SK-N-SH (cell line): ENCODE data around the gene VPS35L. TPM values are rescaled to one million over a fixed set of nuclear protein-coding genes. Genes with fewer than 3 reads are reported as not detected.

Source experiments
- CTCF ChIA-PET: fragments of 300-600, 350-600 bp; formaldehyde crosslinking; extraction: SDS; loops from one replicate; lab custom pipeline; 2021; lab: Yijun Ruan, JAX
- POLR2A ChIA-PET: fragments of 350-600 bp; sonication (Branson Sonifier 250); formaldehyde crosslinking; extraction: SDS; loops from one replicate; lab custom pipeline; 2020; ENCODE audit warnings: antibody characterized with exemption, inconsistent platforms; lab: Yijun Ruan, JAX
- DNase-seq: peaks from one replicate; pipeline ENCODE4 v3.0.0; 2012
- H2AFZ ChIP-seq: fragments of 200-600 bp; sonication (generic); 2 replicates; pipeline ENCODE4 v1.8.1; 2016; ENCODE audit warnings: antibody characterized with exemption, mild to moderate bottlenecking, low read depth
- H3F3A ChIP-seq: fragments of 200-600 bp; sonication (generic); replicated peaks from 2 replicates; pipeline ENCODE3; 2016; ENCODE audit warnings: antibody characterized with exemption, mild to moderate bottlenecking; ENCODE audit not compliant: insufficient read depth
- H3K27ac ChIP-seq, 2 experiments: fragments of 200-500 bp in 1 of 2; fragments of 200-600 bp in 1 of 2; sonication (Bioruptor generic) in 1 of 2; sonication (generic), shearing (Covaris generic) in 1 of 2; 2 replicates each; pipeline versions ENCODE4 v1.5.1 to v1.6.1; 2014 to 2016; ENCODE audit warnings: low read depth in 2 of 2, inconsistent platforms in 1 of 2, low read length in 1 of 2, mild to moderate bottlenecking in 1 of 2, mixed read lengths in 1 of 2
- H3K27me3 ChIP-seq: fragments of 200-600 bp; sonication (generic), shearing (Covaris generic); 2 replicates; pipeline ENCODE4 v1.6.1; 2016; ENCODE audit warnings: mixed run types; ENCODE audit not compliant: insufficient read depth
- H3K36me3 ChIP-seq, 2 experiments: fragments of 200-500 bp in 1 of 2; fragments of 200-600 bp in 1 of 2; sonication (Bioruptor generic) in 1 of 2; sonication (generic) in 1 of 2; replicated peaks in 1 of 2; 2 replicates each; pipeline versions ENCODE3 to v1.5.1; 2014 to 2016; ENCODE audit warnings: low read length in 1 of 2, mild to moderate bottlenecking in 1 of 2; ENCODE audit not compliant: insufficient read depth in 2 of 2, control insufficient read depth in 1 of 2
- H3K4me1 ChIP-seq, 2 experiments: fragments of 200-500 bp in 1 of 2; fragments of 200-600 bp in 1 of 2; sonication (Bioruptor generic) in 1 of 2; sonication (generic), shearing (Covaris generic) in 1 of 2; 2 replicates each; pipeline versions ENCODE4 v1.5.1 to v1.6.1; 2014 to 2016; ENCODE audit warnings: low read depth in 1 of 2, low read length in 1 of 2, mixed run types in 1 of 2; ENCODE audit not compliant: insufficient read depth in 2 of 2, control insufficient read depth in 1 of 2
- H3K4me2 ChIP-seq: fragments of 200-600 bp; sonication (generic), shearing (Covaris generic); 2 replicates; pipeline ENCODE4 v1.6.1; 2017; ENCODE audit warnings: mixed run types
- H3K4me3 ChIP-seq, 2 experiments: fragments of 200-500 bp in 1 of 2; fragments of 200-600 bp in 1 of 2; sonication (Bioruptor generic) in 1 of 2; sonication (generic), shearing (Covaris generic) in 1 of 2; 2 replicates each; pipeline versions ENCODE4 v1.5.1 to v1.8.1; 2014 to 2016; ENCODE audit warnings: low read depth in 2 of 2, inconsistent platforms in 1 of 2, low read length in 1 of 2, mild to moderate bottlenecking in 1 of 2, mixed read lengths in 1 of 2, moderate library complexity in 1 of 2
- H3K79me2 ChIP-seq: fragments of 200-600 bp; sonication (generic); 2 replicates; pipeline ENCODE4 v1.8.1; 2017; ENCODE audit warnings: mild to moderate bottlenecking; ENCODE audit not compliant: insufficient read depth
- H3K9ac ChIP-seq: fragments of 200-600 bp; sonication (generic); 2 replicates; pipeline ENCODE4 v1.6.1; 2017; ENCODE audit warnings: mixed run types
- H3K9me2 ChIP-seq: fragments of 200-600 bp; sonication (generic); 2 replicates; pipeline ENCODE4 v1.6.1; 2017; ENCODE audit warnings: mixed run types
- H3K9me3 ChIP-seq: fragments of 200-600 bp; sonication (generic); 2 replicates; pipeline ENCODE4 v1.6.1; 2017; ENCODE audit warnings: mixed run types, mild to moderate bottlenecking, moderate library complexity
- H4K20me1 ChIP-seq: fragments of 200-600 bp; sonication (generic); 2 replicates; pipeline ENCODE4 v1.6.1; 2017; ENCODE audit warnings: mild to moderate bottlenecking, mixed run types; ENCODE audit not compliant: insufficient read depth
- CTCF ChIP-seq: fragments of 200-600 bp; sonication (generic); IDR thresholded peaks from 2 replicates; pipeline ENCODE4 v1.6.1; 2017; ENCODE audit warnings: antibody characterized with exemption, mild to moderate bottlenecking, moderate library complexity
- ELF1 ChIP-seq: IDR thresholded peaks from 2 replicates; pipeline ENCODE4 v1.4.0; 2012
- EP300 ChIP-seq, 2 experiments: IDR thresholded peaks; 2 replicates each; pipeline versions ENCODE4 v1.4.0 to v1.6.1; 2012; ENCODE audit warnings: borderline replicate concordance in 1 of 2, low read depth in 1 of 2, low read length in 1 of 2
- FOSL2 ChIP-seq: IDR thresholded peaks from 2 replicates; pipeline ENCODE4 v1.4.0; 2012; ENCODE audit warnings: low read depth, mild to moderate bottlenecking, moderate library complexity, borderline replicate concordance
- FOXM1 ChIP-seq: IDR thresholded peaks from 2 replicates; pipeline ENCODE4 v1.4.0; 2012; ENCODE audit warnings: low read depth, mild to moderate bottlenecking
- GATA2 ChIP-seq: sonication (generic); formaldehyde crosslinking; IDR thresholded peaks from 2 replicates; pipeline ENCODE4 v1.5.0; 2020; ENCODE audit warnings: mild to moderate bottlenecking, missing genetic modification reagents
- IRF3 ChIP-seq: fragments of 150-350 bp; IDR thresholded peaks from 2 replicates; pipeline ENCODE4 v1.6.1; 2016; ENCODE audit warnings: mild to moderate bottlenecking, low read depth, low read length
- MEF2A ChIP-seq: IDR thresholded peaks from 2 replicates; pipeline ENCODE4 v1.4.0; 2012; ENCODE audit warnings: low read depth, borderline replicate concordance
- MXI1 ChIP-seq: IDR thresholded peaks from 2 replicates; pipeline ENCODE4 v1.6.1; 2012; ENCODE audit warnings: mild to moderate bottlenecking, low read depth, low read length, improper control_type of control experiment
- NFIC ChIP-seq: IDR thresholded peaks from 2 replicates; pipeline ENCODE4 v1.4.0; 2012; ENCODE audit warnings: borderline replicate concordance
- REST ChIP-seq: IDR thresholded peaks from 2 replicates; pipeline ENCODE4 v1.6.1; 2012; ENCODE audit warnings: mild to moderate bottlenecking, low read depth, low read length, moderate library complexity
- TCF12 ChIP-seq: IDR thresholded peaks from 2 replicates; pipeline ENCODE4 v1.4.0; 2012
- TEAD4 ChIP-seq: IDR thresholded peaks from 2 replicates; pipeline ENCODE4 v1.4.0; 2012; ENCODE audit warnings: mild to moderate bottlenecking, borderline replicate concordance; ENCODE audit not compliant: insufficient read depth
- WGBS: methylation state at CpG from one replicate; pipeline ENCODE4 v1.1.6; 2017; ENCODE audit warnings: low lambda C conversion rate; 5-methylcytosine and 5-hydroxymethylcytosine counted together
- polyA plus RNA-seq, 3 experiments: library from polyadenylated mRNA; depleted of rRNA; stranded (reverse); fragments of >200 nt; gene quantifications; 2 replicates each; pipeline ENCODE4 v1.2.3, GENCODE V29; 2012

Gene VPS35L
- polyA plus RNA-seq, 1 of the 3 experiments (the other 2 are of a cell fraction) = 35.3 TPM

- POLR2A ChIA-PET = no interaction called here
- Histone ChIP-seq H3K9ac (no peak overlapping the region), H3F3A (no peaks in the 10 kb centered on the region), H2AFZ (no peak overlapping the region), H4K20me1 (no peaks in the 10 kb centered on the region), H3K27ac (no peak overlapping the region), H3K36me3 (no peaks in the 10 kb centered on the region), H3K9me3 (no peaks in the 10 kb centered on the region), H3K79me2 (no peaks in the 10 kb centered on the region), H3K4me1 (peaks cover 0 to 14% of the 10 kb centered on the region in 2 experiments; a peak in 2 of 4 replicates), H3K9me2 (no peaks in the 10 kb centered on the region), H3K27me3 (no peaks in the 10 kb centered on the region), H3K4me3 (no peak overlapping the region), H3K4me2 (no peak overlapping the region)
- TF ChIP-seq TCF12 (no peak), MXI1 (no peak), NFIC (peak; percentile 15; the same call in 1 of the 2 replicates), MEF2A (no peak)
- peak; percentile 14 for DNase-seq
- CTCF ChIA-PET = no interaction called here
- 73% methylated on average over 4 of the region's 4 CpGs for WGBS
Measured at GRCh38 chr16:19746561-19746960, 191.1 kb downstream of the VPS35L start.

- Histone ChIP-seq H2AFZ (no peak overlapping the region), H3K4me1 (peaks cover 0 to 11% of the 10 kb centered on the region in 2 experiments; a peak in 2 of 4 replicates), H3K9me2 (no peaks in the 10 kb centered on the region), H3K9me3 (no peaks in the 10 kb centered on the region), H3K27ac (no peak overlapping the region; a peak in 1 of 4 replicates), H3K36me3 (no peaks in the 10 kb centered on the region), H3K4me3 (no peak overlapping the region), H3K4me2 (no peak overlapping the region), H4K20me1 (no peaks in the 10 kb centered on the region), H3K79me2 (no peaks in the 10 kb centered on the region), H3F3A (no peaks in the 10 kb centered on the region), H3K9ac (no peak overlapping the region), H3K27me3 (no peaks in the 10 kb centered on the region)
- WGBS = 29% methylated on average over 2 of the region's 2 CpGs
- peak; percentile 50 for DNase-seq
- TF ChIP-seq CTCF (no peak), EP300 (IDR thresholded peaks at IDR 0.05; ENCODE audit: borderline replicate concordance in 1 of 2, low read depth in 1 of 2, low read length in 1 of 2) (peak in 1 of 2 experiments; percentile 57; a peak in 1 of 4 replicates)
- ChIA-PET CTCF (interaction anchor here (0.8 kb wide), 1 partner anchor 138 kb away, joined by 3 read pairs; no protein-coding TSS in a partner anchor), POLR2A (no interaction called here)
Measured at GRCh38 chr16:19748389-19749168, 193.1 kb downstream of the VPS35L start.

GRCh38 chr16:19749571-19750080, 194.1 kb downstream of the VPS35L start:
- Histone ChIP-seq H3K36me3 (no peaks in the 10 kb centered on the region), H3F3A (no peaks in the 10 kb centered on the region), H3K4me2 (no peak overlapping the region), H2AFZ (no peak overlapping the region), H3K4me1 (peaks cover 0 to 11% of the 10 kb centered on the region in 2 experiments; a peak in 2 of 4 replicates), H3K9me3 (no peaks in the 10 kb centered on the region), H3K27me3 (no peaks in the 10 kb centered on the region), H3K27ac (no peak overlapping the region), H3K9ac (no peak overlapping the region), H3K79me2 (no peaks in the 10 kb centered on the region), H3K4me3 (no peak overlapping the region)
- DNase-seq = no peak
- CTCF ChIA-PET = no interaction called here
- whole genome bisulfite sequencing = 90% methylated on average over 4 of the region's 4 CpGs
- POLR2A ChIA-PET = no interaction called here
- TF ChIP-seq TEAD4 (no peak), REST (no peak), FOSL2 (no peak), IRF3 (no peak), NFIC (no peak), ELF1 (no peak), FOXM1 (no peak), GATA2 (CRISPR knock-in tag) (no peak)
- TF ChIP-seq, all 33 proteins: peak for 0
- H4K20me1 ChIP-seq = no peaks in the 10 kb centered on the region
- no peaks in the 10 kb centered on the region for H3K9me2 ChIP-seq
